Lower lobe of right lung (tissue), 2 donors: ENCODE results near the gene VEPH1. TPM values are rescaled to one million over a fixed set of nuclear protein-coding genes. Genes with fewer than 3 reads are reported as not detected.

ENCODE experiments used
- ATAC-seq, 2 donors: fragments of 200-7000 bp; cut with Tn5 transposase; one replicate each; pipeline ENCODE4 v1.9.1; 2020 to 2022; ENCODE audit warnings: mild to moderate bottlenecking in 2 of 2, moderate library complexity in 2 of 2
- DNase-seq: peaks from one replicate; pipeline ENCODE4 v3.0.0-alpha.2; 2020
- H3K27ac ChIP-seq: fragments of 200-600 bp; one replicate; pipeline ENCODE4 v1.8.0; 2022
- H3K27me3 ChIP-seq: fragments of 200-600 bp; one replicate; pipeline ENCODE4 v1.8.0; 2022; ENCODE audit warnings: low read depth
- H3K36me3 ChIP-seq: fragments of 200-600 bp; one replicate; pipeline ENCODE4 v1.8.0; 2022; ENCODE audit warnings: mild to moderate bottlenecking
- H3K4me1 ChIP-seq: fragments of 200-600 bp; one replicate; pipeline ENCODE4 v1.8.0; 2022
- H3K4me3 ChIP-seq: fragments of 200-600 bp; one replicate; pipeline ENCODE4 v1.8.0; 2022; ENCODE audit warnings: mild to moderate bottlenecking
- H3K9me3 ChIP-seq: fragments of 200-600 bp; one replicate; pipeline ENCODE4 v1.8.0; 2022
- intact Hi-C: fragments of 100-400 bp; cut with DNase I; formaldehyde crosslinking; loops from one replicate; pipeline ENCODE4 v1.11.0; 2022
- total RNA-seq: library from RNA; stranded (reverse); fragmentation: NEBNext Ultra II Directional; extraction: Animal tissue kit (Norgen Biotek cat#: 25700); gene quantifications from one replicate; pipeline ENCODE4 v1.2.1, GENCODE V29; 2021
- TF ChIP-seq, protein P1 (sequence below): fragments of 200-600 bp; IDR thresholded peaks from one replicate; pipeline ENCODE4 v1.8.0; 2022; ENCODE audit warnings: antibody characterized with exemption, mild to moderate bottlenecking
- donor health status: DM: no; HTN: yes; CAD: no; lungs with severe emphysema.

The VEPH1 gene
- total RNA-seq, 1 donor from 2014 or later: 116 TPM

DNA sequence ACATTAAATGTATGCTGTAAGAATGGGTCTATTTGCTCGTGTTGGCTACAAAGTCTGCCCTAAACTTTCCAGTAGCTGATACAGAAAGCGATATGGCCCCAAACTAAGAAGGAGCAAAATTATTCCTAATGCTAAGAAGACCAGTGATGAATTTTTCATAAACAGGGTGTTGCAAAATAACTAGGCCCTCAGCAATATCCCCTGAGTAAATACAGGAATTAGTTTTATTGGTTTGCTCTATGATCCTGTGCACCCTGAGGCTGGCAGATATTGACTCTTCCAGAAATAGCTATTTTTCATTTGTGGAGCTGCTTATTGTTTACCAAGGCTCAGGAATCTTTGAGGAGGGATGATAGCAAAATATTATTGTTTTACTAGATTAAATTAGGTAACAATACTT lies 282.3 kb downstream of the VEPH1 start:
- Histone ChIP-seq H3K36me3 (no peaks in the 10 kb centered on the region), H3K27me3 (no peaks in the 10 kb centered on the region), H3K9me3 (no peaks in the 10 kb centered on the region), H3K4me1 (no peaks in the 10 kb centered on the region), H3K4me3 (no peak overlapping the region), H3K27ac (no peak overlapping the region)
- DNase-seq: no peak
- TF ChIP-seq, protein P1, sequence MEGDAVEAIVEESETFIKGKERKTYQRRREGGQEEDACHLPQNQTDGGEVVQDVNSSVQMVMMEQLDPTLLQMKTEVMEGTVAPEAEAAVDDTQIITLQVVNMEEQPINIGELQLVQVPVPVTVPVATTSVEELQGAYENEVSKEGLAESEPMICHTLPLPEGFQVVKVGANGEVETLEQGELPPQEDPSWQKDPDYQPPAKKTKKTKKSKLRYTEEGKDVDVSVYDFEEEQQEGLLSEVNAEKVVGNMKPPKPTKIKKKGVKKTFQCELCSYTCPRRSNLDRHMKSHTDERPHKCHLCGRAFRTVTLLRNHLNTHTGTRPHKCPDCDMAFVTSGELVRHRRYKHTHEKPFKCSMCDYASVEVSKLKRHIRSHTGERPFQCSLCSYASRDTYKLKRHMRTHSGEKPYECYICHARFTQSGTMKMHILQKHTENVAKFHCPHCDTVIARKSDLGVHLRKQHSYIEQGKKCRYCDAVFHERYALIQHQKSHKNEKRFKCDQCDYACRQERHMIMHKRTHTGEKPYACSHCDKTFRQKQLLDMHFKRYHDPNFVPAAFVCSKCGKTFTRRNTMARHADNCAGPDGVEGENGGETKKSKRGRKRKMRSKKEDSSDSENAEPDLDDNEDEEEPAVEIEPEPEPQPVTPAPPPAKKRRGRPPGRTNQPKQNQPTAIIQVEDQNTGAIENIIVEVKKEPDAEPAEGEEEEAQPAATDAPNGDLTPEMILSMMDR: no peak
- intact Hi-C loops: no loop called here
- ATAC-seq: no peak

- intact Hi-C loops: no loop called here
- no peaks in the 10 kb centered on the region for H3K36me3 ChIP-seq
- DNase-seq (no peak), ATAC-seq (no peak)
- H3K27ac ChIP-seq: no peak overlapping the region
- no peaks in the 10 kb centered on the region for H3K9me3 ChIP-seq
- H3K27me3 ChIP-seq: no peaks in the 10 kb centered on the region
- TF ChIP-seq, protein P1: no peak
- H3K4me1 ChIP-seq: no peaks in the 10 kb centered on the region
- no peak overlapping the region for H3K4me3 ChIP-seq
Measured at GRCh38 chr3:157220211-157220610, 283.0 kb downstream of the VEPH1 start.

DNA sequence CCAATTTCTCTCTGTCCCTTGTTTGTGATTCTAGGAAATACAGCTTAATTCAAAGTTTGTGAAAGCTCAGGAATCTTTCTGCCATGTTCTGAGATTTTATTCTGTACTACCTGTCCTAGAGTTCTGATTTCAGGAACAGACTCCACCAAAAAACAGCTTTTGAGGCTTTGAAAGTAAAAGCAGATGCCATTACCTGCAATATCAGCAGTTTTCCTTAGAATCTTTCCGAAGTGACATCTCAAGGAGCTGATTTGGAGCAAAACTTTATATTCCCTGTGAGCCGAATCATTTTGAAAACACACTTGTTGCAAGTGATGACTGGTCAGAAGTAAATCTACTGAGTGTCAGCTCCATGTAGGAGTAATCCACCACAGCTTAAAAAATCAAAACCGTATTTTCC lies 284.0 kb downstream of the VEPH1 start:
- DNase-seq (no peak), ATAC-seq (no peak)
- TF ChIP-seq, protein P1: no peak
- Histone ChIP-seq H3K4me1 (no peaks in the 10 kb centered on the region), H3K27me3 (no peaks in the 10 kb centered on the region), H3K9me3 (no peaks in the 10 kb centered on the region), H3K27ac (no peak overlapping the region), H3K36me3 (no peaks in the 10 kb centered on the region), H3K4me3 (no peak overlapping the region)
- intact Hi-C loops: no loop called here

Other genes with a start within 250 kb of the VEPH1 start
- gene PTX3, start 66.6 kb downstream of the VEPH1 start, total RNA-seq: 3.2 TPM